Muscle of arm (tissue), 12 donors: ENCODE results near the gene KMT5B. TPM values are rescaled to one million over a fixed set of nuclear protein-coding genes. Genes with fewer than 3 reads are reported as not detected.

Experiments used
- DNase-seq: peaks from one replicate; pipeline ENCODE4 v3.0.0-alpha.2; 2013
- polyA plus RNA-seq, 12 donors: library from polyadenylated mRNA; unstranded; fragments of 120-200 nt; gene quantifications; one replicate each; pipeline ENCODE4 v1.2.1, GENCODE V29; 2013; ENCODE audit not compliant: insufficient read length in 12 of 12

Gene KMT5B
- polyA plus RNA-seq, 12 donors, result 40.3 to 61.3 (median 47.9) TPM; not detected in 1

DNA sequence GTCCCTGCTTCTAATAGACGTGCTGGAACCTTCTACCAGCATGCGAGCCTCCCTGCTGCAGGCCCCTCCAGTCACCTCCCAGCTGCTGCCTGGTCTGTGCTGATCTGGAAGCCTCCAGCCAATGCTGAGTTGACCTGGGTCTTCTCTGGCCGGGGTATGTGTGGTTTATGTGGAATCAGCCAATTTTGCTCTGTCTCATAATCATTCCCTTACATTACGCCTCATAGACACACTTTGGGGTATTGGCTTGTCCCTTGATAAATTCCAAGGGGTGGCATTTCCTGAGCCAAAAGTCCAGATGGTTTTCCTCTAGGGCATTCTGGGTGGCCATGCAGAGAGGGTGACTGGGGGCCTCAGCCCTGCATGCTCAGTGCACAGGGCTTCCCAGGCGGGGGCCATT, 8.3 kb upstream of the KMT5B start:
- no peak for DNase-seq

DNA sequence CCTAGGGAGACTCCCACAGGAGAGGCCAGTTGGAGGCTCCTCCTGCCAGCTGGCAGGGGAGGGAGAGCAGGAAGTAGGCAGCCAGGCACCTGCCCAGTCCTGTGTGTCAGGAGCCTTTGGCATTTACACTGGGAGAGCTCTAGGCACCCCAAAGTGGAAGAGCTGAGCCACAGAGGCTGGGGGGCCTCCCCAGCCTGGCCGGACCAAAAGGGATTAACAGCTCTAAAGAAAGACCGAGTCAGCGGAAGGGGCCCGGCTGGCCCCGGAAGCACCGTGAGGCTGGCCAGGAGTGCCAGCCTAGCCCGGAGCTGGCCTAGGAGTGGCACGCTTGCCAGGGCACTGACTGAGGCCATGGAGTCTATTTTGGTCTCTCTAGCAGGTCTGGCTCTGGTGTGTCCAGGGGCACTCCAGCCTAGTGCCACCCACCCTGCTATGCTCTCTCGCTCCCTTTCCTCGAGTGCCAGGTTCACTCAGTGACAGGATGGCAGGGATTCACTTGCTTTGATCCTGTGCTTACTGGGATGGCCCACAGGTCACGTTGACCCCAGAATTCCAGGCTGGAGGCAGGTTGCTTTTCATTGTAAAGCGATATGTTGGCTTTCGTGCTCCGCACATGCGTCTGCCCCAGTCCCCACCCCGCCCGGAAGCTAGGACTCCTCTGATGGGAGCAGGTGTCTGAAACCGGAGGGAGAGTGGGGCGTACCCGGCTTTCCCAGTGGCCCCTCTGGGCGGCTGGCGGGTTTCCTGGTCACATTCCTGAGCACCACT, 3.3 kb upstream of the KMT5B start:
- no peak for DNase-seq

DNA sequence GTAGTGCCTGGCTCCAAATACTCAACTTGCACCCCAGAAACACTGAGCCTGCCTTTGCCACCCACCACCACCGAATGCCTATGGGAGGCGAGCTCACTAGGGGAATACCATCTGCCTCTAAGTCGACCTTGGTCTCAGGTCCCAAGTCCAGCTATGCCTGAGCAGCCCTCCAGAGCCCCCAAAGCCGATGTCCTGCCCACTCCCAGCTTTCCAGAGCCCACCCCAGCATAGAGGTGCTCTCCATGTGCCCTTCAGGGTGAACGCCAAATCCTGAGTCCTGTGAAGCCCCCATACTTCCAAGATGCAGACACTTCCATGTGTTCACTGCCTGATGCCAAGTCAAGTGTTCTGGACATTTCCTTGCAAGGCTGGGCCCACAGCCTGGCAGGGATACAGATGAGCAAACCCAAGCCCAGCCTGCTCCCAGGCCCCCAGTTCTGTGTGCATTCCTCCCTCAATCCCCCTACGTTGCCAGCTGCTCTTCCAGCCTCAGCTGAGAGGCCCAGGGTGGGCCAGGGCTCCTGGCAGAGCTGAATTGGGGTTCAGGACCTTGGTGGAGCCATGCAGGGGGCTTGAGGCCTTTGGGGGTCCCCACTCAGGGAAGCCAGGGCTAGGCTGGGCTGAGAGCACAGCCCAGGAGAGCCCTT, 2.6 kb upstream of the KMT5B start:
- DNase-seq, result no peak

DNA sequence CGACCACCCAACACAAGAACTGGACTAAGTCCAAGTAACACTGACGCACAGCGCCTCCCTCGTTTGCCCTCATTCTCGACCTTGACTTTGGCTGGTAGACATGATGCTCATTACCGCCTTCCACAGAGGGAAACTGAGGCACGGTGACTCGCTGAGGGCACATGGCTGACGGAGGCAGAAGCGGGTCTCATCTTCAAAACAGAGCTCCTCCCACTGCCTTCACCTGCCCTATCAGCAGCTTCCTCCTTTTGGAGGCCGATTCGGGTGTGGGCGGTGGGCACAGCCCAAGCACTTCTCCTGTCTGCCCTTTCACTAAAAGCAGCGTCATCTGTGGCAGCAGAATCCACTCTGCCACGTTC, 2.0 kb upstream of the KMT5B start:
- DNase-seq, result no peak

DNA sequence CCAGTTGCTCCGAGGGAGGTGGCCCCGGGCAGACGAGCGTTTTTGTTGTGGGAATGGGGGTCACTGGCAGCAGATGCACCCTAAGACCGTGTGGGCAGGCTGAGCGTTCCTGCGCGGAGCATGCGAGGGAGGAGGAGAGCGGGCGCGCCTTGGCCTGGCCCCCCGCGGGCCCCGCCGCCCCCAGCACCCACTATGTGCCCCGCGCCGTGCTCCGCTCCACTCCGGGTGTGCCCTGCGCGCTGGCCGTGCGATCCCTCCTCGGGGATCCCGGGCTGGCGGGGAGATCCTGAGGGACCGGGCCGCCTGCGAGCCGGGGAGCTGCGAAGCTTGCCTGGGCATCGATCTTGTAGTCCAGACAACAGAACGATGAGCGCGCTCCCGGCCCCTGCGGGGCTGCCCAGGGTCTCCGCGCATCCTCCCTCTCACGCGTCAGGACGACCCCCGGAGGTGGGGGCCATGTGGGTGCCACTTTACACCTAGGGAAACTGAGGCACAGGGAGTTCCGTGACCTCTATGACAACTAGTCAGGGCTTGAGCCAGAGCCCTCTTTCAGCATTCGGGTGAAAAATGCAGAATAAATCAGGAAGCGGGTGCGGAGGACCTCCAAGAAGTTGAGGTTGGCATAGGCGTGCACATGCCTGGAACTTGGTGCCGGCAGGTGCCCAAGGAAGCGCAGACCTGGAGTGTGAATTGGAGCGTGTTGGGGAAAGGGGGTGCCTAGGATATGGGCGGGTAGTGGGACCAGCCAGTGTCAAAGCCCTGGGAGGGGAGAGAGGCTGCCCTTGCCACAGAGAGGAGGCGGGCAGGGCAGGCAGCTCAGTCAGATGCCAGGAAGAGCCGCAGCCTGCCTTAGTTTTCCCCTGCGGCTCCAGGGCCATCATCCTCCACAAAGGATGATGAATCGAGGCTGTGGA, 1.3 kb upstream of the KMT5B start:
- no peak for DNase-seq

DNA sequence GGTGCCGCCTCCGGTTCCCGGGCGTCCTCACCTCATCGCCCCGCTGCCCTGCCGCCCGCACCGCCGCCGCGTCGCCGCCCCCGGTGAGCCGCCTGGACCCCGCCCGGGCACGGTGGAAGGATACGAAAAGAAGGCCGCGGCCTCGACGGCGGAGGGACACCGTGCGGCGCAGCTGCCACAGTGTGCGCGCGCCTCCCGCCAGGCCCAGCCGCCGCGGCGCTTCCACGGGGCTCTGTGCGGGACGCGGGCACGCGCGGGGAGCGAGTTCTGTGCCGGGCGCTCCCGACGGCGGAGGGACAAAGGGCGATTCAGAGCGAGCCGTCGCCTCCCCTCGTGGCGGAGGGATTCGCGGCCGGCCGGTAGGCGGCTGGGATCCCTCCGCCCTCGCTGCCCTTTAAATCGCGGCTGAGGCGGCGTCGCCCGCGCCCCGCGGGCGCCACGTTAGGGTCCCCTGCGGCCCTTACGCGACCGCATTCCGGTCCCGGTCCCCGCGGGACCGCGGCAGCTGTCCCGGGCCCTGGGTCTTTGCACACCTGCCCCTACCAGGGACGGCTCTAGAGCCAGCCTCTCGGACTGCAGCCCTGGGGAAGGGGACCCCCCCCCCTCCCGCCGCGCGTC, 568 bp upstream of the KMT5B start:
- peak; percentile 90 for DNase-seq

DNA sequence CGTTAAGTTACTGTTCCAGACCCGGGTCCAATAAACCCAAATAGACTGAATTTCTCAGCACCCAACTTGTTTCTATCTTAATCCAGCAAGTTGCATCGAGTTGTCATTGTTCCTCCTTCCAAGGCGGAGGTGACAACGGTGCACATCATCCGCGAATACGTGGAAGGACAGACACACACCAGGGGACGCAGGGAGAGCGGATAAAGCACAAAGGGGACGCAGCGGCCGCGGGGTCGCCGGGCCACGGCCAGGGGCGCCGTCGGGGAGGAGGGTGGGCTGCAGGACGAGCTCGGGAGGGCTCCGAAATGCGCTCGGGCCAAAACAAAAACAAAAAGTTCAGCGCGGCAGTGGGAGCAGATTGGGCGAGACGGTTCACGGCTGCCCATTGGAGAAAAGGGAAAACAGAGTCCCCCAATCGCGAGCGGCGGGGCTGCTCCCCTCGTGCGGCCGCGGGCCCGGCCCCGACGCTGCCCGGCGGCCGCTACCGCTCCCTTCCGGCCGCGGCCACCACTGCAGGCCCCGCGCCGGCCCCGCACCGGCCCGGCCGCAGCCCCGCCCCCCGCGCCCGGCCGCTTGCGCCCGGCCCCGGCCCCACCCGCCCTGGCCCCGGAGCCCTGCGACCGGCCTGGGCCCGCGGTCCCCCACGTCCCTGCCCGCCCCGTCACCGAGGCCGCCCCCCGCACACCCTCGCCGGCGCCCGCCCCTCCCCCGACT, 518 bp downstream of the KMT5B start:
- peak; percentile 77 for DNase-seq

DNA sequence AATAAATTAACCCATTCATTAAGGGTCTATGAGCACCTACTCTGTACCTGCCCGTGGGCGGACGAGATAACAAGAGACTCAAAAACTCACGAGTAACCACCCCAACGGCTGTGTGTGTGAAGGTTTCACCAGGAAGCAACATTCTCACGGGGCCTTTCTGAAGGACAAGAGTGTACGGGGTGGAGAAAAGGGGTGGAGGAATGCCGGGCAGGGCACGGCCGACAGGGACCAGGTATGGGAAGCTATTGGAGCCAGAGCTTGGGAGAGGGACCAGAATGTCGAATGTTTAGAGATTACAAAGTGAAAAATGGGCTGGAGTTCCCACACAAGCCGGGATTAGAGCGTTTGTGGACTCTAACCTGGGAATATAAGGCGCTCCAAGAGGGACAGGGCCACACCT, 1.6 kb downstream of the KMT5B start:
- DNase-seq, result no peak

DNA sequence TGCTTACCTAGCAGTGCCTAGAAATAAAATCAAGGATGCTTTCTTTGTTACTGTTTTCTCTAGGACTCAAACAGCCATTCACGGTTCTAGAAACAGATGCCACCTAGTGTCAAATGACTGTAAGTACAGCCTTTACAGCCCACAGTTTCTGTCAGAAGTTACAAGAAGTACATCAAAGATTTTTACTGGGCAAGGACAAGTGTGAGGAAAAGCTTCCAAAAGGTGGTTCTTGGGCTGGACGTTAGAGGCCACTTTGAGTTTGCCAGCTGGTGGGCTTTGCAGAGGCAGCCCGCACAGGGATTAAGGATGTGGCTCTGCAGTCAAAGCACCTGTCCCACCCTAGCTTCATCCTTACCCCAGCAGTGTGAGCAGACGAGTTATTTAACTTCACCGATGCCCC, 6.9 kb downstream of the KMT5B start:
- no peak for DNase-seq

DNA sequence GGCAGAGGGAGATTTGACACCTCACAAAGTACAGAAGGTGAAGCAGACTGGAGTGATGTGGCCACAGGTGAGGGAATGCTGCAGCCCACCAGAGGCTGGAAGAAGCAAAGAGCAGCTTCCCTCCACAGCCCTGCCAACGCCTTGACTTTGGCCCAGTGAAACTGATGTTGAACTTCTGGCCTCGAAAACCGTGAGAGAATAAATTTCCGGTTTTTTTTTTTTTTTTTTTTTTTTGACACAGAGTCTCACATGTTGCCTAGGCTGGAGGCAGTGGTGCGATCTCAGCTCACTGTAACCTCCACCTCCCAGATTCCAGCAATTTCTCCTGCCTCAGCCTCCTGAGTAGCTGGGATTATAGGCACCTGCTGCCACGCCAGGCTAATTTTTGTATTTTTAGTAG, 8.7 kb downstream of the KMT5B start:
- DNase-seq, result no peak

DNA sequence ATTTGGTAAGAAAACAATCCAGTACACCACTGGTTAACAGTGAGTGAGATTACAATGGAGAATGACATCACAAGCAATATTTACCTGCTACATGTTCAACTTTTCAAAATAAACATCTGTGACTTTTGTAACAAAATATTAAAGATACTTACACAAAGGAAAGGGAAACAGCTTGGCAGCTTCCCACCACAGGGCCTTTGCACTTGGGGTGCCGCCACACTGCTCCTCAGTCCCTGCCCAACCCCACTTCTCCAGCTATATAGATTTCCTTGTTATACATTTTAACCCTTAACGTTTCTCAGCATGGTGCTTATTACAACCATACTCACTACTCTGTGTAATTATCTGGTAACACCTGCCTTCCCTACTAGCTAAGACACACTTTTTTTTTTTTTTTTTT, 10.9 kb downstream of the KMT5B start:
- DNase-seq, result no peak

DNA sequence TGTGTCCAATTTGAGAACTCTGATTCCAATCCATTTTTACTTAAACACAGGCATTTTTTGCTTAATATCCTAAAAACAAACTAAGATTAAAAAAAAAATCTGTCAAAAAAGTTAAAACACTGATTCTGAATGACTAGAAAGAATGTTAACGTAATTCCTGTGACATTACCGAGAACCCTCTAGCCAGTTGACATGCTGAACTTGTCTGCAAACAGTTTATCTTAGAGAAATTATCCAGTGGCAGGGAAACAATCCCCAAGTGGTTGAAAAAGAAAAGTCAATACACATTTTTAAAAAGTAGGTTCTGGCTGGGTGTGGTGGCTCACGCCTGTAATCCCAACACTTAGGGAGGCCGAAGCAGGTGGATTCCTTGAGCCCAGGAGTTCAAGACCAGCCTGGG, 11.6 kb downstream of the KMT5B start:
- no peak for DNase-seq

DNA sequence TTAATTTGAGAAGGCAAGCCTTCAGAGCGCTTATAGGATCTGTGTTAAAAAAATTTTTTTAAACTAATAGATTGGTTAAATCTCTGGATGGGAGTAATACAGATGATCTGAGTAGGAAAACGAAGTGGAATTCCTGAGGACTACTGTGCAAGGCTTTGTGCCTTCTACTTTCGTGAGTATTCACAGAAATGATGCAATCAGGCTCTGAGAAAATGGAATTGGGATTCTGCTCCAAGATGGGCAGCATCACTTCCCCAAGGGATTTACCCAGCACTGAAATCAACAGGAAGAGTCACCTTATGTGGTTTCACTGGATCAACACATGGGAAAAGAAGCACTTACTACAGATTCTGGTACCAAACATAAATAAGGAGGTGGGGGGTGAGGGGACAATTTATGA, 12.5 kb downstream of the KMT5B start:
- DNase-seq, result no peak

DNA sequence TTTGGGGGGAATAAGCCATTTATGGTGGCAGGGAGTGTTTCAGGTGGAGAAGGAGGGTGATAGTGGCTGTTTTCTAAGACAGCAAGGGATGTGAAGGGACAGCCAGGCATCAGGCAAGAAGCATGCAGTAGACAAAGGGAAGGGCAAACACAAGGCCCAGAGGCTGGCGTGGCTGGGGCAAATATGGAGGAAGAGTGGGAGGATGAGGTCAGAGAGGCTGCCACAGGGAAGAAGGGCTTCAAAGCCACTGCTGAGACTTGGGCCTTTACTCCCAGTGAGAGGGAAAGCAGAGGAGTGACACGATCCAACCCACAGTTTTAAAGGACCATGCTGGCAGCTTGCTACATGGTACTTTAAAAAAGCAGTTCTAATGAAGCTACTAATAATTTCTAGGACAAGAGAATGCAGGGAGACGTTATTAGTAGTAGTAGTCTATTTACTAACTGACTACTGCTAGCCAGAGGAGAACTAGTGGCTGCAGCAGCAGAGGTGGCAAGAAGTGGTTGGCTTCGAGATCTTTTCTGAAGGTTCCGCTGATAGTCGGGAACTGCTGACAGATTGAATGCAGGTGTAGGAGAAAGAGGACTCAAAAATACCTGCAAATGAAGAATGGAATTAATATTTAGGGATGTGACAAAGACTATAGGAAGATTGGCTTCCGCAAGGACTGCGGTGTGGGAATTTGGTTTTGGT, 13.7 kb downstream of the KMT5B start:
- DNase-seq, result no peak

DNA sequence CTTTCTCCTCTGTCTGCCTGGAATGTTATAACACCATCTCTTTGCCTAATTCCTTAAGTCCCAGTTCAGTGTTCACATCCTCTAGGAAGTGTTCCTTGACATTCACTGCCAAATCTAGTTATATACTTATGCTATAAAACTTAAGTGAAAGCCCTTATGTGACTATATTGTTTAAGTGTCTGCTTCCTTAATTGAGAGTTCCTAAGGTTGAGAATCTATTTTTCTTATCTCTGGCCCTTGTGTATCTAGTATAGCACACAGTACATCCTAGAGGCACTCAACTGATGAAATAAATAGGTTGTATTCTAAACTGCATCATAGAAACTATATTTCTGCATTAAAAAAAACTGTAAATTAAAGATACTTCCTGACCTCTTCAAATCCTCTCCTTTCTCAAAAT, 16.9 kb downstream of the KMT5B start:
- DNase-seq, result no peak

DNA sequence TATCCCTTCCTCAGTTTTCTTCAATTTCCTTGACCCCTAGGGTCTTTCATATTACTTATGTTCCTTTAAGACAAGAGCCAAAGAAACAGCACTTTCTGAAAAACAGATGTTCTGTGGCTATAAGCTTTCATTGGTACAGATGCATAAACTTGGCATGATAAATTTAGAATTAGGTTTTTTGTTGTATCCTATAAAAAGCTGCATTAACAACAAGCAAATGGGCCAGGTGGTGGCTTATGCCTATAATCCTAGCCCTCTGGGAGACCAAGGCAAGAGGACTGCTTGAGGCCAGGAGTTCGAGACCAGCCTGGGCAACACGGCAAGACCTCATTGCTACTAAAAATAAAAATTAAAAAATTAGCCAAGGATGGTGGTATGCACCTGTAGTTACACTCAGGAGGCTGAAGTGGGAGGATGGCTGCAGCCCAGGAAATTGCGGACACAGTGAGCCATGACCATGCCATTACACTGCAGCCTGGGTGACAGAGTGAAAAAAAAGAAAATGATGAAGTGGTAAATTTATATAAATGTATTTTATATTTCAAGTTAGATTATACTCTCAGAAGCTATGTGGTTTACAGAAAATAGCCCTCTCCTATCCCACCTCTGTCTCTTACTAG, 18.3 kb downstream of the KMT5B start:
- no peak for DNase-seq

DNA sequence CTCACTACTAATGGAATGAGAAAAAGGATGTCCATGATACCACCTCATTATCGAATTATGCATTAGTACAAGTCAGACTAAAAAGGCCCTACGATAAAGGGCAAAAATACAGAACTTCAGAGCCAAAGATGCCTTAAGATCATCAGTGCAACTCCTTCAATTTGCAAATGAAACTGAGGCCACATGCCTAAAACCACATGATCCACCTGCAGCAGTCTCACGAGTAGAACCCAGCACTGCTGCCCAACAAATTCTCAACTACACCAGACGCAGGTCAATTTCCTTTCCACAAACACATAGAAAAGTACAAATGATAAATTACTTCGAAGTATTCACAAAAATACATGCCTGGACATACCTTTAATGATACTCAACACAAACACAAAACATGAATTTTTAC, 20.1 kb downstream of the KMT5B start:
- DNase-seq, result no peak

DNA sequence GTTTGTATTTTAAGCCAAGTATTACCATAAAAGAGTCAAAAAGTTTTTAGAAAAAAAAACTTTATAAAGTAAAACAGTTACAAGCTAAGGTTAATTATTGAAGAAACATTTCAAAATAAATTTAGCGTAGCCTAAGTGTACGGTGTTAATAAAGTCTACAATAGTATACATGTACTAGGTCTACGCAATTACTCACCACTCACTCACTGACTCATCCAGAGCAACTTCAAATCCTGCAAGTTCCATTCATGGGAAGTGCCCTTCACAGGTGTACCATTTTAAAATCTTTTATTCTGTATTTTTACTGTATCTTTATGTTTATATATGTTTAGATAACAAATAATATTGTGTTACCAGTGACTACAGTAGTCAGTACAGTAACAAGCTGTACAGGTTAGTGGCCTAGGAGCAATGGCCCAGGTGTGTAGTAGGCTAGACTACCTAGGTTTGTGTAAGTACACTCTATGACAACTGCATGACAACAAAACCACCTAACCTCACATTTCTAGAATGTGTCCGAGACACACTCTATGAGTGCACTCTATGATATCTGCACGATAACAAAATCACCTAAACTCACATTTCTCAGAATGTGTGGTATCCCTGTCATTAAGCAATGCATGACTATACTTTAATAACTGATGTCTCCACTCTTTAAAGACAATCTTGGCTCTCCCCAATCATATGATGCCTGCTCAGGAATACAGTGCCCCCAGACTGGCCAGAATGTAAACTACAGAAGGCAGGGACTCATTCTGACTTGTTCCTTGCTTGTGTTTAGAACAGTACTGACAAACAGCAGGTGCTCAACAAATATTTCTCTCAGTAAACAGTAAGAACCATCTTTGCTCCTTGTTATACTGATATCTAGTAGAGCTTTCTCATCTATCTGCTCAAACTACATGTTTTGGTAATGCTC, 21.2 kb downstream of the KMT5B start:
- DNase-seq, result no peak

DNA sequence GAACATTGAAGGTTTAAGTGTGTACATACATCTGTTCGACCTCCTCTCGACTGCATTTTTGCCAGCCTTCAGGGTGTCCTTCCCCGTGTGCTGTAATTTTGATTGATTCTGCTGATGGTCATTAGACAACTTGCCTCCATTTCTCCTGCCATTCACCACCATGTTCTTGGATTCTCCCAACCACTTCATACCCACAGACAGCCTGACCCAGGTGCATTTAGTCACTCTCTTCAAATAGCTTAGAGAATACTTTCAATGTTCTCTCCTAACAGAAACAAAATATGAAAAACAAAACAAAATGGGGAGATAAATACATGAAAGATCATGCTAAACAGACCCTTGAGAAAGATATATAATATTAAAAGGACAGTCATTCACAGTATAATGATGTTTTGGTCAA, 23.2 kb downstream of the KMT5B start:
- DNase-seq, result no peak
